Measurements from ENCODE around the gene LRRC8D.

- TF ChIP-seq CTCF (IDR thresholded peaks at IDR 0.05; ENCODE audit: low read depth, low read length, missing input control) (no peak), TAF1 (conservative IDR thresholded peaks at IDR 0.05) (no peak)
Measured at GRCh38 chr1:89827330-89827729, 6.5 kb downstream of the LRRC8D start.

Data from liver (tissue), 3 donors.